NT2/D1 (cell line): ENCODE results near the gene ZNF750.

Experiments used
- DNase-seq: peaks from one replicate; pipeline ENCODE4 v3.0.0-alpha.2; 2011; ENCODE audit warnings: low read depth, low spot score
- H3K27me3 ChIP-seq: 2 replicates; pipeline ENCODE4 v1.6.0; 2011; ENCODE audit warnings: mild to moderate bottlenecking; ENCODE audit not compliant: insufficient read length, insufficient read depth
- H3K36me3 ChIP-seq: 2 replicates; pipeline ENCODE4 v1.6.1; 2011; ENCODE audit warnings: mild to moderate bottlenecking, low read length, mixed read lengths; ENCODE audit not compliant: insufficient read depth, insufficient read length
- H3K4me1 ChIP-seq: 2 replicates; pipeline ENCODE4 v1.5.1; 2011; ENCODE audit not compliant: insufficient read depth, insufficient read length
- H3K4me3 ChIP-seq: 2 replicates; pipeline ENCODE4 v1.5.1; 2011; ENCODE audit warnings: low read depth; ENCODE audit not compliant: insufficient read length
- H3K9ac ChIP-seq: 2 replicates; pipeline ENCODE4 v1.6.0; 2011; ENCODE audit warnings: low read depth; ENCODE audit not compliant: insufficient read length
- H3K9me3 ChIP-seq: 2 replicates; pipeline ENCODE4 v1.5.1; 2011; ENCODE audit warnings: mild to moderate bottlenecking, low read length; ENCODE audit not compliant: insufficient read depth
- SUZ12 ChIP-seq: IDR thresholded peaks from 2 replicates; pipeline ENCODE4 v1.6.1; 2011; ENCODE audit not compliant: insufficient read length, insufficient read depth; ENCODE audit errors: extremely low read depth
- YY1 ChIP-seq: IDR thresholded peaks from 2 replicates; pipeline ENCODE4 v1.6.1; 2011; ENCODE audit not compliant: insufficient read length, insufficient read depth
- ZNF274 ChIP-seq: IDR thresholded peaks from 2 replicates; pipeline ENCODE4 v1.6.1; 2011; ENCODE audit warnings: mild to moderate bottlenecking, low read depth, low read length

Gene ZNF750

GRCh38 chr17:82813299-82814051 is 26.3 kb downstream of the ZNF750 start:
- Histone ChIP-seq H3K9me3 (peaks cover 9% of the 10 kb centered on the region; the same call in 1 of the 2 replicates), H3K4me1 (no peaks in the 10 kb centered on the region), H3K9ac (peak overlapping the region; percentile 21), H3K4me3 (no peak overlapping the region), H3K36me3 (peaks cover 87% of the 10 kb centered on the region), H3K27me3 (no peaks in the 10 kb centered on the region)
- TF ChIP-seq SUZ12 (no peak), ZNF274 (no peak), YY1 (no peak)
- no peak for DNase-seq

GRCh38 chr17:82812601-82813000 is 27.2 kb downstream of the ZNF750 start:
- Histone ChIP-seq H3K9ac (no peak overlapping the region), H3K4me3 (no peak overlapping the region), H3K4me1 (no peaks in the 10 kb centered on the region), H3K9me3 (no peaks in the 10 kb centered on the region; the same call in 1 of the 2 replicates), H3K36me3 (peaks cover 85% of the 10 kb centered on the region), H3K27me3 (no peaks in the 10 kb centered on the region)
- TF ChIP-seq SUZ12 (no peak), ZNF274 (no peak), YY1 (no peak)
- no peak for DNase-seq

GRCh38 chr17:82812058-82812457 is 27.8 kb downstream of the ZNF750 start:
- no peak for TF ChIP-seq YY1
- TF ChIP-seq ZNF274 = no peak
- no peak for TF ChIP-seq SUZ12
- Histone ChIP-seq H3K4me3 (no peak overlapping the region), H3K36me3 (peaks cover 85% of the 10 kb centered on the region), H3K4me1 (no peaks in the 10 kb centered on the region), H3K9me3 (no peaks in the 10 kb centered on the region; the same call in 1 of the 2 replicates), H3K9ac (no peak overlapping the region), H3K27me3 (no peaks in the 10 kb centered on the region)
- DNase-seq = no peak

- H3K36me3 ChIP-seq = peaks cover 85% of the 10 kb centered on the region
- H3K9me3 ChIP-seq = no peaks in the 10 kb centered on the region
- H3K27me3 ChIP-seq = no peaks in the 10 kb centered on the region
- peaks cover 1% of the 10 kb centered on the region for H3K4me1 ChIP-seq
- DNase-seq = no peak
- no peak for TF ChIP-seq SUZ12
- no peak for TF ChIP-seq ZNF274
- no peak for TF ChIP-seq YY1
- H3K9ac ChIP-seq = no peak overlapping the region
- H3K4me3 ChIP-seq = no peak overlapping the region
Observed at GRCh38 chr17:82810644-82811430, 29.0 kb downstream of the ZNF750 start.

GRCh38 chr17:82808921-82809905 is 30.6 kb downstream of the ZNF750 start:
- no peak for TF ChIP-seq SUZ12
- no peak for TF ChIP-seq ZNF274
- TF ChIP-seq YY1 = no peak
- Histone ChIP-seq H3K36me3 (peaks cover 76% of the 10 kb centered on the region), H3K9me3 (no peaks in the 10 kb centered on the region), H3K4me3 (no peak overlapping the region), H3K9ac (no peak overlapping the region), H3K4me1 (peaks cover 2% of the 10 kb centered on the region), H3K27me3 (no peaks in the 10 kb centered on the region)
- no peak for DNase-seq

- TF ChIP-seq YY1 = no peak
- TF ChIP-seq ZNF274 = no peak
- no peak for TF ChIP-seq SUZ12
- H3K4me1 ChIP-seq = peaks cover 6% of the 10 kb centered on the region
- no peak for DNase-seq
Observed at GRCh38 chr17:82808006-82808405, 31.8 kb downstream of the ZNF750 start.

More at GRCh38 chr17:82808006-82808405, 31.8 kb downstream of the ZNF750 start:
- Histone ChIP-seq H3K9ac (no peak overlapping the region), H3K9me3 (no peaks in the 10 kb centered on the region), H3K27me3 (no peaks in the 10 kb centered on the region), H3K36me3 (peaks cover 67% of the 10 kb centered on the region), H3K4me3 (no peak overlapping the region)
